HG03135 (cell line): ENCODE results near the gene SRGAP2.
"Not testable (repeated sequence)": the region's sequence is repeated elsewhere in the genome, so short reads cannot be mapped to it uniquely, and the experiment has no call there.

ENCODE experiments used
- ATAC-seq: cut with Tn5 transposase; IDR thresholded peaks from one replicate; pipeline ENCODE4 v1.9.1; 2021; ENCODE audit warnings: mild to moderate bottlenecking, moderate library complexity; ENCODE audit not compliant: unreplicated experiment

The SRGAP2 gene

GRCh38 chr1:206245479-206245878, 42.1 kb downstream of the SRGAP2 start:
- not testable (repeated sequence) for ATAC-seq

GRCh38 chr1:206246129-206246886, 43.0 kb downstream of the SRGAP2 start:
- not testable (repeated sequence) for ATAC-seq

GRCh38 chr1:206250953-206251681, 47.8 kb downstream of the SRGAP2 start:
- ATAC-seq = not testable (repeated sequence)

GRCh38 chr1:206252680-206253335, 49.5 kb downstream of the SRGAP2 start:
- not testable (repeated sequence) for ATAC-seq
